ENCODE results near the gene SLC37A1.

Gene SLC37A1

DNA sequence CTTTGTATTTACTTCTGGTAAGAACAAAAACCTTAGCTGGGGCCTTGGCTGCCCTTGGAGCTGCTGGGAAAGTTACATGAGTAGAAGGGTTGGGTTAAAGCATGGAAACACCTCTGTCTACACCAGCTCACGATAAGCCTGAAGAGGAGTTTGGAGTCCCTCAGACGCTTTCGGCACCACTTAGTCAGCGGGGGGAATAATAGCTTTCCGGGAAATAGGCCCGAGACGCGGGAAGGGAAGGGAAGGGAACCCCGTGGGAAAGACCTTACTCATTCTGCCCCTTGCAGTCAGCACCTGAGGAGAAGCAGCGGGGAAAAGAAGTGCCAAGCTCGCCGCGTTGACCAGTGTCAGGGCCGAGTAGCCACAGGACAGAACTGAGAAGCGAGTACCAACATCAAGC is 73.4 kb downstream of the SLC37A1 start:
- no peak overlapping the region for H3K27ac ChIP-seq (ENCODE audit: low read depth, low read length)
- H2AFZ ChIP-seq (ENCODE audit: low read depth, low read length, severe bottlenecking) = no peak overlapping the region
- TF ChIP-seq EZH2phosphoT487 (conservative IDR thresholded peaks at IDR 0.05; ENCODE audit: low read length) = no peak
- TF ChIP-seq, protein P1, sequence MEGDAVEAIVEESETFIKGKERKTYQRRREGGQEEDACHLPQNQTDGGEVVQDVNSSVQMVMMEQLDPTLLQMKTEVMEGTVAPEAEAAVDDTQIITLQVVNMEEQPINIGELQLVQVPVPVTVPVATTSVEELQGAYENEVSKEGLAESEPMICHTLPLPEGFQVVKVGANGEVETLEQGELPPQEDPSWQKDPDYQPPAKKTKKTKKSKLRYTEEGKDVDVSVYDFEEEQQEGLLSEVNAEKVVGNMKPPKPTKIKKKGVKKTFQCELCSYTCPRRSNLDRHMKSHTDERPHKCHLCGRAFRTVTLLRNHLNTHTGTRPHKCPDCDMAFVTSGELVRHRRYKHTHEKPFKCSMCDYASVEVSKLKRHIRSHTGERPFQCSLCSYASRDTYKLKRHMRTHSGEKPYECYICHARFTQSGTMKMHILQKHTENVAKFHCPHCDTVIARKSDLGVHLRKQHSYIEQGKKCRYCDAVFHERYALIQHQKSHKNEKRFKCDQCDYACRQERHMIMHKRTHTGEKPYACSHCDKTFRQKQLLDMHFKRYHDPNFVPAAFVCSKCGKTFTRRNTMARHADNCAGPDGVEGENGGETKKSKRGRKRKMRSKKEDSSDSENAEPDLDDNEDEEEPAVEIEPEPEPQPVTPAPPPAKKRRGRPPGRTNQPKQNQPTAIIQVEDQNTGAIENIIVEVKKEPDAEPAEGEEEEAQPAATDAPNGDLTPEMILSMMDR (IDR thresholded peaks at IDR 0.05; ENCODE audit: insufficient read depth, low read length, poor library complexity, severe bottlenecking) = no peak
- H3F3A ChIP-seq (ENCODE audit: insufficient read depth) = no peaks in the 10 kb centered on the region
- no peak overlapping the region for H3K9ac ChIP-seq (ENCODE audit: low read length)
- no peaks in the 10 kb centered on the region for H4K20me1 ChIP-seq (ENCODE audit: low read depth, low read length)
- no peak overlapping the region for H3K4me3 ChIP-seq (ENCODE audit: insufficient read depth, low read length, poor library complexity, severe bottlenecking)
- H3K36me3 ChIP-seq (ENCODE audit: low read length) = no peaks in the 10 kb centered on the region
- H3K27me3 ChIP-seq (ENCODE audit: low read length) = no peaks in the 10 kb centered on the region
- no peaks in the 10 kb centered on the region for H3K79me2 ChIP-seq (ENCODE audit: insufficient read depth, low read length)
- no peak overlapping the region for H3K4me2 ChIP-seq (ENCODE audit: low read depth, low read length, poor library complexity, severe bottlenecking)
- no peaks in the 10 kb centered on the region for H3K9me3 ChIP-seq (ENCODE audit: insufficient read depth, low read length)
- H3K9me2 ChIP-seq (replicated peaks; ENCODE audit: insufficient read depth, low read length) = no peaks in the 10 kb centered on the region

DNA sequence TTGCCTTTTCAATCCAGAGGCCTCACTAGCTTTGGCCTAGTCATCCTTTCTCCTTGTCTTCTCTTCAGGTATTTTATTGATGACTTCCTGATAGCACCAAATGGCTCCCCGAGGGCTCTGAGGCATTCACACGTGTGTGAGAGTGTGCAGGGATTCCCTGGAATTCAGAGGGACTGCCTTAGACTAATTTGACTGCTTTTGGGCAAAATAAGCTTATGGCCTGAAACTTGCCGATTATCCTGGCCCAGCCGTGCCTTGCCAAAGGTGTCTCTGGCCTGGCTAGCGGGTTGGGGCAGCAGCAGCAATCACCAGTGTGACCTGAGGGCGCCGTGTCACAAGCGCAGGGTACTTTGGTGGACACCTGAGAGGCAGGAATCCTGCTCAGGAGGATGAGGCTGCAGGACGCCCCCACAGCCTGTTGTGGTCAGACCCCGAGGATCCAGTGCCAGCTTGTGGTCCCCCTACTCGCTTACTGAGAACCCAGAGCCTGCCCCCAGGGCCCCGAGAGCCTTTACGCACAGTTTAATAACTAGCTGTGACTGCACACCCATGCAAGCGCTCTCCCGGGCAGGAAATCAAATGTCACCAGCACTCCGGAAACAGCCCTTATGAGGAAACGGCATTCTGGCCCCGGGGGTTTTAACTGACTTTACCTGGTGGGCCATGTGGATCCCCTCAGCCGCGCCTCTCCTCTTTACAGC is 76.9 kb downstream of the SLC37A1 start:
- peak overlapping the region; percentile 16 for H3K4me2 ChIP-seq (ENCODE audit: low read depth, low read length, poor library complexity, severe bottlenecking)

GRCh38 chr21:42591170-42591869 is 77.7 kb downstream of the SLC37A1 start:
- H3K9ac ChIP-seq (ENCODE audit: low read length) = peak overlapping the region; percentile 41; the same call in 1 of the 2 replicates
- no peaks in the 10 kb centered on the region for H3K9me3 ChIP-seq (ENCODE audit: insufficient read depth, low read length)
- H3K36me3 ChIP-seq (ENCODE audit: low read length) = no peaks in the 10 kb centered on the region
- H3K4me3 ChIP-seq (ENCODE audit: insufficient read depth, low read length, poor library complexity, severe bottlenecking) = no peak overlapping the region
- no peaks in the 10 kb centered on the region for H3K79me2 ChIP-seq (ENCODE audit: insufficient read depth, low read length)
- H3K9me2 ChIP-seq (replicated peaks; ENCODE audit: insufficient read depth, low read length) = no peaks in the 10 kb centered on the region
- H3F3A ChIP-seq (ENCODE audit: insufficient read depth) = no peaks in the 10 kb centered on the region
- H3K27ac ChIP-seq (ENCODE audit: low read depth, low read length) = no peak overlapping the region
- H3K4me2 ChIP-seq (ENCODE audit: low read depth, low read length, poor library complexity, severe bottlenecking) = peak overlapping the region; percentile 16
- peak overlapping the region; percentile 85 for H2AFZ ChIP-seq (ENCODE audit: low read depth, low read length, severe bottlenecking)
- H4K20me1 ChIP-seq (ENCODE audit: low read depth, low read length) = no peaks in the 10 kb centered on the region
- H3K27me3 ChIP-seq (ENCODE audit: low read length) = no peaks in the 10 kb centered on the region
- TF ChIP-seq EZH2phosphoT487 (conservative IDR thresholded peaks at IDR 0.05; ENCODE audit: low read length) = no peak
- TF ChIP-seq, protein P1 (IDR thresholded peaks at IDR 0.05; ENCODE audit: insufficient read depth, low read length, poor library complexity, severe bottlenecking) = no peak

More for the DNA sequence above, 76.9 kb downstream of the SLC37A1 start:
- TF ChIP-seq, protein P1 (IDR thresholded peaks at IDR 0.05; ENCODE audit: insufficient read depth, low read length, poor library complexity, severe bottlenecking) = no peak
- no peak for TF ChIP-seq EZH2phosphoT487 (conservative IDR thresholded peaks at IDR 0.05; ENCODE audit: low read length)
- Histone ChIP-seq H3F3A (ENCODE audit: insufficient read depth) (no peaks in the 10 kb centered on the region), H3K9me3 (ENCODE audit: insufficient read depth, low read length) (no peaks in the 10 kb centered on the region), H3K9ac (ENCODE audit: low read length) (peak overlapping the region; percentile 41), H3K9me2 (replicated peaks; ENCODE audit: insufficient read depth, low read length) (no peaks in the 10 kb centered on the region), H3K27ac (ENCODE audit: low read depth, low read length) (peak overlapping the region; percentile 22; the same call in 1 of the 2 replicates), H4K20me1 (ENCODE audit: low read depth, low read length) (no peaks in the 10 kb centered on the region), H2AFZ (ENCODE audit: low read depth, low read length, severe bottlenecking) (peak overlapping the region; percentile 85), H3K4me3 (ENCODE audit: insufficient read depth, low read length, poor library complexity, severe bottlenecking) (no peak overlapping the region), H3K27me3 (ENCODE audit: low read length) (no peaks in the 10 kb centered on the region), H3K79me2 (ENCODE audit: insufficient read depth, low read length) (no peaks in the 10 kb centered on the region), H3K36me3 (ENCODE audit: low read length) (no peaks in the 10 kb centered on the region)
